Sigmoid colon (tissue), 7 donors: ENCODE results near the gene VAV1. TPM values are rescaled to one million over a fixed set of nuclear protein-coding genes. Genes with fewer than 3 reads are reported as not detected.
A peak's percentile ranks its signal among the peaks of the same experiment; 100 is the strongest.

Experiments used
- DNase-seq: peaks from one replicate; pipeline ENCODE4 v3.0.0-alpha.2; 2019
- H3K27ac ChIP-seq, 4 donors: fragments of 200-600 bp; sonication (generic); one replicate each; pipeline ENCODE4 v1.5.1; 2016 to 2019; ENCODE audit warnings: mild to moderate bottlenecking in 1 of 4
- H3K27me3 ChIP-seq, 3 donors: fragments of 200-600 bp; sonication (generic); one replicate each; pipeline ENCODE4 v1.5.1; 2019; ENCODE audit warnings: mild to moderate bottlenecking in 1 of 3
- H3K36me3 ChIP-seq, 4 donors: fragments of 200-600 bp; sonication (generic); one replicate each; pipeline ENCODE4 v1.5.1; 2016 to 2019
- H3K4me1 ChIP-seq, 4 donors: fragments of 200-600 bp; sonication (generic); one replicate each; pipeline ENCODE4 v1.5.1; 2017 to 2019
- H3K4me3 ChIP-seq, 4 donors: fragments of 200-600 bp; sonication (generic); one replicate each; pipeline ENCODE4 v1.5.1; 2017 to 2019; ENCODE audit warnings: mild to moderate bottlenecking in 2 of 4, moderate library complexity in 1 of 4
- H3K9me3 ChIP-seq, 4 donors: fragments of 200-600 bp in 3 of 4; sonication (generic) in 3 of 4; one replicate each; pipeline versions ENCODE4 v1.5.1 to v1.6.1; 2013 to 2019
- EP300 ChIP-seq, 4 donors: sonication (generic); formaldehyde crosslinking; IDR thresholded peaks; one replicate each; pipeline ENCODE4 v1.6.1; 2017; ENCODE audit warnings: antibody characterized with exemption in 4 of 4
- POLR2A ChIP-seq, 2 donors: fragments of 450-650 bp; IDR thresholded peaks; one replicate each; pipeline ENCODE4 v1.6.1; 2016; ENCODE audit warnings: antibody characterized with exemption in 2 of 2, mild to moderate bottlenecking in 2 of 2, moderate library complexity in 2 of 2
- POLR2AphosphoS5 ChIP-seq, 4 donors: sonication (generic); formaldehyde crosslinking; IDR thresholded peaks; one replicate each; pipeline ENCODE4 v1.6.1; 2017; ENCODE audit warnings: antibody characterized with exemption in 4 of 4
- WGBS, 2 donors: extraction: QIAGEN DNeasy Blood & Tissue Kit; methylation state at CpG; one replicate each; pipeline ENCODE4 v1.1.7; 2013; 5-methylcytosine and 5-hydroxymethylcytosine counted together
- intact Hi-C: fragments of 100-400 bp; cut with DNase I; formaldehyde crosslinking; loops from one replicate; pipeline ENCODE4 v1.15.1; 2023
- polyA plus RNA-seq, 3 donors: library from polyadenylated mRNA; stranded (reverse); fragments of 200-250 nt; gene quantifications; one replicate each; pipeline ENCODE4 v1.2.3, GENCODE V29; 2013
- total RNA-seq, 4 donors: library from RNA; depleted of rRNA; stranded (reverse); fragments of >200 nt; gene quantifications; one replicate each; pipeline ENCODE4 v1.1.0, GENCODE V29; 2016
- TF ChIP-seq, protein P1 (sequence below), 4 experiments: fragments of 450-650 bp in 3 of 4; fragments of 200-600 bp in 1 of 4; IDR thresholded peaks; one replicate each; pipeline ENCODE4 v1.5.1; 2016 to 2019; ENCODE audit warnings: antibody characterized with exemption in 4 of 4, mild to moderate bottlenecking in 3 of 4, moderate library complexity in 2 of 4
- donor health status: healthy with polysubstance abuse.
- donor health status: Bipolar disorder and iron deficiency.
- donor health status: healthy.

The VAV1 gene
- total and polyA plus RNA-seq, 7 donors, result 2.4 to 18.9 (median 4.1) TPM

DNA sequence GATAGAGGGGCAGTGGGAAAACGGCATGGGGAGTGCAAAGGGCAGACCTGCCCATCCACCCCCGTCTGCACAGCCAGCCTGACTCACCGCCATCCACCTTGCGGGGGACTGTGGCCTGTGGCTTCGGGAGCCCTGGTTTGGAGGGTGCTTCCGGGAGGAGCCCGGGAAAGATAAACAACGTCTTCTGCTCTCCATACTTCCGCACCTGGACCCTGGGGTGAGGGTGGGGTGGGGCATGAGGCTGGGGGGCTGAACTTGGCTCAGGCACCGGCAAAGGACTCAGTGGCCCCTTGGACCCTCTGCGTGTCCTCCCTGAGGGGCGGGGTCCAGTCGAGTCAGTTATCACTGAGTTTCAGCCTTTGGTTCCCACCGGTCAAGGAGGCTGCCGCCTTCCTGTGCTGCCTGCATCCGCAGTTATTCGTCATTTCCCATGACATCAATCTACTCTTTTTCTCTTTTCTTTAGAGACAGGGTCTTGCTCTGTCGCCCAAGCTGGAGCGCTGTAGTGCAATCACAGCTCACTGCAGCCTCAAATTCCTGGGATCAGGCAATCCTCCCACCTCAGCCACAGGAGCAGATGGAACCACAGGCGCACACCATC is 38.3 kb upstream of the VAV1 start:
- TF ChIP-seq, protein P1, sequence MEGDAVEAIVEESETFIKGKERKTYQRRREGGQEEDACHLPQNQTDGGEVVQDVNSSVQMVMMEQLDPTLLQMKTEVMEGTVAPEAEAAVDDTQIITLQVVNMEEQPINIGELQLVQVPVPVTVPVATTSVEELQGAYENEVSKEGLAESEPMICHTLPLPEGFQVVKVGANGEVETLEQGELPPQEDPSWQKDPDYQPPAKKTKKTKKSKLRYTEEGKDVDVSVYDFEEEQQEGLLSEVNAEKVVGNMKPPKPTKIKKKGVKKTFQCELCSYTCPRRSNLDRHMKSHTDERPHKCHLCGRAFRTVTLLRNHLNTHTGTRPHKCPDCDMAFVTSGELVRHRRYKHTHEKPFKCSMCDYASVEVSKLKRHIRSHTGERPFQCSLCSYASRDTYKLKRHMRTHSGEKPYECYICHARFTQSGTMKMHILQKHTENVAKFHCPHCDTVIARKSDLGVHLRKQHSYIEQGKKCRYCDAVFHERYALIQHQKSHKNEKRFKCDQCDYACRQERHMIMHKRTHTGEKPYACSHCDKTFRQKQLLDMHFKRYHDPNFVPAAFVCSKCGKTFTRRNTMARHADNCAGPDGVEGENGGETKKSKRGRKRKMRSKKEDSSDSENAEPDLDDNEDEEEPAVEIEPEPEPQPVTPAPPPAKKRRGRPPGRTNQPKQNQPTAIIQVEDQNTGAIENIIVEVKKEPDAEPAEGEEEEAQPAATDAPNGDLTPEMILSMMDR (IDR thresholded peaks at IDR 0.05), result no peak
- peaks cover 0 to 41% (median 30%) of the 10 kb centered on the region in 4 donors for H3K36me3 ChIP-seq
- intact Hi-C loops, result loop anchor here (10.0 kb wide), 3 partner anchors 331 to 1191 kb away; partner anchors contain the start of genes CTXN1, PNPLA6, SNAPC2 and ZNF557

DNA sequence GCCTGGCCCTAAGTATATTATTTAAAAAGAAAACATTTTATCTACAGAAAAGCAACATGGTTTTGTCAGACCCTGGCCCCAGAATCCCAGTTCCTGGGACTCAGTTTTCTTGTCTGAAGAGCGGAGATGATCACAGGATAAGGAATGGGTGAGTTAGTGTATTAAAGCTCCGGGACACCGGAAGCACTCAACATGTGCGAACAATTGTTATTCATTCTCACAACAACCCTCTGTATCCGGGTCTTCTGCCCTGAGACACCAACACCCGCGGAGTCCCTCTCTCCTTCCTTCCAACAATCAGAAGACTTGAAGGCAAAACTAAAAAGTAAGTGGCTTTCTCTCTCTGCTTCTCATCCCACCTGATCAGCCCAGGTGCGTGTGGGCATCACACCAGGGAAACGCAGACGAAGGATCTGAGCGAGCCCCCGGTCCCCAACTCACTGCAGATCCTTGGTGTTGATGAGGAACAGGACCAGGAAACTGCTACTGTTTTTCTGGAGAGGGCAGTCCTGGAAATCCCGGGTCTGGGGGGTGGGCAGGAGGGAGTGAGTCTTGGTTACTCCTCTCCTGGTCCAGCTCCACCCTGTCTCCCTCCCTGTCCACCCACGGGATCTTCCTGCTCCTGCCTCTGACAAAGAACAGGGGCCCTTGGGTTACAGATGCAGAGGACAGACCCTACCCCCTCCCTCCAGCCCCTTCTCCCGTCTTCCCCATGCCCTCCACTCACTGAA is 37.2 kb upstream of the VAV1 start:
- TF ChIP-seq POLR2A (IDR thresholded peaks at IDR 0.05), result no peak
- intact Hi-C loops, result loop anchor here (5.0 to 10.0 kb wide), 5 partner anchors 103 to 1189 kb away; partner anchors contain the start of genes CTXN1, PNPLA6, SNAPC2 and TNFSF9
- Histone ChIP-seq H3K27me3 (no peaks in the 10 kb centered on the region), H3K4me3 (no peak overlapping the region), H3K4me1 (peaks cover 0 to 44% (median 30%) of the 10 kb centered on the region in 4 donors), H3K9me3 (no peaks in the 10 kb centered on the region), H3K36me3 (peaks cover 0 to 36% (median 30%) of the 10 kb centered on the region in 4 donors), H3K27ac (peak overlapping the region; percentile 93 to 97 (median 96))
- DNase-seq, result no peak
- WGBS, 2 donors, result 79 to 82% methylated on average over 15 of the region's 15 CpGs

More for the DNA sequence above, 38.3 kb upstream of the VAV1 start:
- 78 to 85% methylated on average over 20 of the region's 20 CpGs for WGBS, 2 donors
- no peaks in the 10 kb centered on the region for H3K27me3 ChIP-seq
- no peak overlapping the region for H3K27ac ChIP-seq
- no peak overlapping the region for H3K4me3 ChIP-seq
- DNase-seq, result no peak
- no peaks in the 10 kb centered on the region for H3K9me3 ChIP-seq
- peaks cover 0 to 41% (median 30%) of the 10 kb centered on the region in 4 donors for H3K4me1 ChIP-seq

DNA sequence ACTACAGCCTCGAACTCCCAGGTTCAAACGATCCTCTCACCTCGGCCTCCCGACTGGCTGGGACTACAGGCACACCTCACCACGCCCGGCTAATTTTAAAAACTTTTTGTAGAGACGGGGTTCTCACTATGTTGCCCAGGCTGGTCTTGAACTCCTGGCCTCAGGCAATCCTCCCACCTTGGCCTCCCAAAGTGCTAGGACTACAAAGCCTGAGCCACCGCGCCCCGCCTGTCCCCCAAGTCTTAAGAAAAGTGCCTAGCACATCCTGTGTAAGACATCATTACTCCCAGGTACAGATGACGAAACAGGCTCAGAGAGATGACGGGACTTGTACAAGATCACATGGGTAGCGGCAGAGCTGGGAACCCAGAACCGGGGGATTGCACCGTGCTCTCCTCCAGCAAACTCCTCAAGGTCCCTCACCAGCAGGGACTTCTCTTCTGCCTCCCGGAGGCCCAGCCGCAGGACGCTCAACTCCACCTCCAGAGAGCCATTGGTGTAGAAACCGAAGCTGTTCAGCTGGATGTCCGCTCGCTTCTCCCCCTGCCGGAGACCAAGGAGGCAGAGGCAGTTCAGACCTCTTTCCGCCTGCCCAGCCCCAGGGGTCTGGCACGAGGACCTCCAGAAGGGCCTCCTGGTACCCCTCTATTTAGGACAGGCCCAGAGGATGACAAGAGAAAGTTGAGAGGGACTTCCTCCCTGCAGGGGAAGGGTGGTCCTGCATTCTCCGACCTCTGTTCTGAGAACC is 36.2 kb upstream of the VAV1 start:
- peak overlapping the region; percentile 54 to 92 (median 81) for H3K4me3 ChIP-seq
- peaks cover 0 to 52% (median 35%) of the 10 kb centered on the region in 4 donors for H3K4me1 ChIP-seq
- 16 to 24% methylated on average over 25 of the region's 25 CpGs for WGBS, 2 donors
- H3K36me3 ChIP-seq, result peaks cover 0 to 30% (median 23%) of the 10 kb centered on the region in 4 donors
- H3K27ac ChIP-seq, result peak overlapping the region; percentile 93 to 97 (median 96)
- intact Hi-C loops, result loop anchor here (2.0 to 10.0 kb wide), 7 partner anchors 104 to 1188 kb away; partner anchors contain the start of genes CTXN1, PNPLA6, SNAPC2 and TNFSF9
- peak; percentile 93 for DNase-seq
- H3K9me3 ChIP-seq, result no peaks in the 10 kb centered on the region
- TF ChIP-seq EP300 (IDR thresholded peaks at IDR 0.05) (no peak), POLR2AphosphoS5 (IDR thresholded peaks at IDR 0.05) (peak; percentile 28 to 68 (median 59)), POLR2A (IDR thresholded peaks at IDR 0.05) (no peak)
- TF ChIP-seq, protein P1 (IDR thresholded peaks at IDR 0.05), result peak in 3 of 4 experiments; percentile 60 to 74 (median 62)
- H3K27me3 ChIP-seq, result no peaks in the 10 kb centered on the region

DNA sequence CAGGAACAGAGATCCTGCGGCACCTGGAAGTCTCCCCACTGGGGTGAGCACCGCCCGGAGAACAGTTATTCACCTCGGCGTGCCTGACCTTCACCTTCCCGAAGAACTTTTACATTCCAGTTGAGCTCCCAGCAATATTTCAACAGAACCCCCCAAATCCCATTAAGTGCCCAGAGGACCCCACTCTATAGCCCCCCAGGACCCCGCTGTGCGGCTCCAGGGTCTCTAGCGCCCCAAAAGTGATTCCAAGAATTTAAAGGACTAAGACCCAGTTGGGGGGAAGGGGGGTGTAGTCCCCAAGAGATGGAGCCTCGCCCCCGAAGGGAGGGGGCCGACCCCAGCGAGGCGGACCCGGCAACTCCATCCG is 35.6 kb upstream of the VAV1 start:
- H3K36me3 ChIP-seq, result peaks cover 0 to 25% (median 17%) of the 10 kb centered on the region in 4 donors
- peak overlapping the region; percentile 93 to 97 (median 96) for H3K27ac ChIP-seq
- no peak for DNase-seq
- H3K4me1 ChIP-seq, result peaks cover 0 to 57% (median 40%) of the 10 kb centered on the region in 4 donors
- TF ChIP-seq, protein P1 (IDR thresholded peaks at IDR 0.05), result peak in 1 of 4 experiments; percentile 9
- no peak for TF ChIP-seq POLR2A (IDR thresholded peaks at IDR 0.05)
- TF ChIP-seq POLR2AphosphoS5 (IDR thresholded peaks at IDR 0.05), result no peak
- TF ChIP-seq EP300 (IDR thresholded peaks at IDR 0.05), result no peak
- H3K27me3 ChIP-seq, result no peaks in the 10 kb centered on the region
- H3K4me3 ChIP-seq, result peak overlapping the region; percentile 54 to 92 (median 81)
- WGBS, 2 donors, result 0 to 1% methylated on average over 16 of the region's 16 CpGs
- no peaks in the 10 kb centered on the region for H3K9me3 ChIP-seq
- intact Hi-C loops, result loop anchor here (2.0 to 10.0 kb wide), 7 partner anchors 105 to 1188 kb away; partner anchors contain the start of genes CTXN1, PNPLA6, SNAPC2 and TNFSF9
